ENCODE measurements around the gene SLC2A10. TPM values are rescaled to one million over a fixed set of nuclear protein-coding genes. Genes with fewer than 3 reads are reported as not detected.

Gene SLC2A10
- total and polyA plus RNA-seq, 2 donors (not counting 3 experiments of a cell fraction or from before 2014, with no cell fraction given): 11.2 to 13.6 TPM

DNA sequence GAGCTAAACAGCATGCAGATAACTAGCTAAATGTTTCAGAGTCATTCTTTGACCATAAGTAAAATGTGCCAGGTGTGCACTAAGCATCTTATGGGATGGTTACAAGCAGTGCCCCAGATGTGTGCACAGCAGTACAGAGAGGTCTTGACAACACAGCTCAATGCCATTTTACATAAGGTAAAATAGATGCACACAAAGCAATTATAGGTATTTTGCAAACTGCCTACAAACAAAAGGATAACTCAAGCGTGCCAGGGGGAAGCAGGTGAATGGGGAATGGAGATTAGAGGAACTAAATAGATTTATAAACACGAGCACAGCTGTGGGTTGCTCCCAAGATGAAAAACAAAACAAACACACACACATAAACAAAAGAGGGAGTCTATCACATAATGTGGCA is 64.8 kb downstream of the SLC2A10 start:
- no peak overlapping the region for H3K4me3 ChIP-seq (replicated peaks in 1 of 3; ENCODE audit: insufficient read depth in 1 of 3, low read depth in 1 of 3, low read length in 3 of 3)
- no peaks in the 10 kb centered on the region for H3K9me3 ChIP-seq (replicated peaks; ENCODE audit: control insufficient read depth, insufficient read depth, low read length)
- H3K9ac ChIP-seq (replicated peaks; ENCODE audit: extremely low read depth, insufficient read depth, low read length): no peak overlapping the region
- FAIRE-seq: no peak
- H2AFZ ChIP-seq (ENCODE audit: low read depth, low read length): no peak overlapping the region
- no peak overlapping the region for H3K4me2 ChIP-seq (ENCODE audit: insufficient read depth, low read length)
- BruUV-seq (replicated peaks): no TSS peak
- ChIA-PET CTCF (interaction anchor here (1.1 kb wide), 1 partner anchor 9 kb away, joined by 4 read pairs; no protein-coding TSS in a partner anchor), POLR2A (no interaction called here)
- no peaks in the 10 kb centered on the region for H3K79me2 ChIP-seq (ENCODE audit: control insufficient read depth, insufficient read depth, low read length)
- dilution Hi-C loops (cut with MboI; ENCODE audit: extremely low pct_ligation_motif_present, low sequenced_read_pairs) (no loop called here), intact Hi-C loops (cut with micrococcal nuclease) (no loop called here)
- H3K27me3 ChIP-seq (ENCODE audit: control insufficient read depth in 2 of 2, insufficient read depth in 2 of 2, low read length in 2 of 2): no peaks in the 10 kb centered on the region
- H3K9me1 ChIP-seq (replicated peaks; ENCODE audit: control insufficient read depth, extremely low read depth, insufficient read depth, low read length): no peaks in the 10 kb centered on the region
- no peaks in the 10 kb centered on the region for H3K4me1 ChIP-seq (ENCODE audit: control insufficient read depth, extremely low read depth, insufficient read depth, low read length)
- DNase-seq (ENCODE audit: low read depth, low spot score): no peak
- TF ChIP-seq POLR2A (IDR thresholded peaks at IDR 0.05; ENCODE audit: low read depth, low read length) (no peak), POLR2AphosphoS5 (IDR thresholded peaks at IDR 0.05; ENCODE audit: insufficient read depth, low read depth, low read length) (no peak), GATA2 (IDR thresholded peaks at IDR 0.05; ENCODE audit: insufficient read depth, insufficient read length, low read depth, low read length) (no peak), EZH2 (IDR thresholded peaks at IDR 0.05; ENCODE audit: borderline replicate concordance, low read depth, low read length, severe bottlenecking) (no peak), FOS (IDR thresholded peaks at IDR 0.05; ENCODE audit: borderline replicate concordance, insufficient read depth, low read length) (no peak), JUN (IDR thresholded peaks at IDR 0.05; ENCODE audit: borderline replicate concordance, insufficient read depth, insufficient read length, low read depth) (no peak), MYC (IDR thresholded peaks at IDR 0.05; ENCODE audit: low read depth, low read length) (no peak)
- TF ChIP-seq, protein P1, sequence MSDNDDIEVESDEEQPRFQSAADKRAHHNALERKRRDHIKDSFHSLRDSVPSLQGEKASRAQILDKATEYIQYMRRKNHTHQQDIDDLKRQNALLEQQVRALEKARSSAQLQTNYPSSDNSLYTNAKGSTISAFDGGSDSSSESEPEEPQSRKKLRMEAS (IDR thresholded peaks at IDR 0.05; ENCODE audit: insufficient read depth, insufficient read length): no peak
- TF ChIP-seq, protein P2, sequence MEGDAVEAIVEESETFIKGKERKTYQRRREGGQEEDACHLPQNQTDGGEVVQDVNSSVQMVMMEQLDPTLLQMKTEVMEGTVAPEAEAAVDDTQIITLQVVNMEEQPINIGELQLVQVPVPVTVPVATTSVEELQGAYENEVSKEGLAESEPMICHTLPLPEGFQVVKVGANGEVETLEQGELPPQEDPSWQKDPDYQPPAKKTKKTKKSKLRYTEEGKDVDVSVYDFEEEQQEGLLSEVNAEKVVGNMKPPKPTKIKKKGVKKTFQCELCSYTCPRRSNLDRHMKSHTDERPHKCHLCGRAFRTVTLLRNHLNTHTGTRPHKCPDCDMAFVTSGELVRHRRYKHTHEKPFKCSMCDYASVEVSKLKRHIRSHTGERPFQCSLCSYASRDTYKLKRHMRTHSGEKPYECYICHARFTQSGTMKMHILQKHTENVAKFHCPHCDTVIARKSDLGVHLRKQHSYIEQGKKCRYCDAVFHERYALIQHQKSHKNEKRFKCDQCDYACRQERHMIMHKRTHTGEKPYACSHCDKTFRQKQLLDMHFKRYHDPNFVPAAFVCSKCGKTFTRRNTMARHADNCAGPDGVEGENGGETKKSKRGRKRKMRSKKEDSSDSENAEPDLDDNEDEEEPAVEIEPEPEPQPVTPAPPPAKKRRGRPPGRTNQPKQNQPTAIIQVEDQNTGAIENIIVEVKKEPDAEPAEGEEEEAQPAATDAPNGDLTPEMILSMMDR (IDR thresholded peaks at IDR 0.05; ENCODE audit: extremely low read depth in 1 of 2, insufficient read depth in 1 of 2, low read depth in 1 of 2, low read length in 2 of 2): no peak
- no peaks in the 10 kb centered on the region for H4K20me1 ChIP-seq (replicated peaks; ENCODE audit: control insufficient read depth, extremely low read depth, insufficient read depth, low read length)
- no peaks in the 10 kb centered on the region for H3K36me3 ChIP-seq (ENCODE audit: control insufficient read depth in 2 of 2, extremely low read depth in 1 of 2, insufficient read depth in 2 of 2, low read length in 2 of 2)
- H3K27ac ChIP-seq (ENCODE audit: insufficient read depth, low read depth, low read length): no peak overlapping the region

All from endothelial cell of umbilical vein (primary cell).